HG02840 (cell line): ENCODE measurements around the gene NDUFS7.

Source experiments
- ATAC-seq: cut with Tn5 transposase; IDR thresholded peaks from one replicate; pipeline ENCODE4 v1.9.1; 2021; ENCODE audit warnings: mild to moderate bottlenecking, moderate library complexity, moderate number of reproducible peaks; ENCODE audit not compliant: unreplicated experiment, low FRiP score

Gene NDUFS7

GRCh38 chr19:1364070-1364704 lies 19.5 kb upstream of the NDUFS7 start:
- no peak for ATAC-seq

- ATAC-seq = no peak
Measured at GRCh38 chr19:1365319-1366269, 18.1 kb upstream of the NDUFS7 start.

- ATAC-seq = no peak
Measured at GRCh38 chr19:1366296-1366695, 17.4 kb upstream of the NDUFS7 start.

GRCh38 chr19:1366899-1367870 lies 16.5 kb upstream of the NDUFS7 start:
- no peak for ATAC-seq

- ATAC-seq = no peak
Measured at GRCh38 chr19:1369214-1369805, 14.4 kb upstream of the NDUFS7 start.

GRCh38 chr19:1370579-1371361 lies 12.9 kb upstream of the NDUFS7 start:
- ATAC-seq = no peak

GRCh38 chr19:1373042-1373533 lies 10.6 kb upstream of the NDUFS7 start:
- no peak for ATAC-seq

GRCh38 chr19:1373534-1374249 lies 10.0 kb upstream of the NDUFS7 start:
- ATAC-seq = no peak

- ATAC-seq = no peak
Measured at GRCh38 chr19:1374250-1374577, 9.5 kb upstream of the NDUFS7 start.

GRCh38 chr19:1376415-1376805 lies 7.3 kb upstream of the NDUFS7 start:
- no peak for ATAC-seq

GRCh38 chr19:1377176-1377964 lies 6.3 kb upstream of the NDUFS7 start:
- no peak for ATAC-seq

- ATAC-seq = no peak
Measured at GRCh38 chr19:1377965-1378785, 5.5 kb upstream of the NDUFS7 start.

- ATAC-seq = no peak
Measured at GRCh38 chr19:1379126-1379905, 4.4 kb upstream of the NDUFS7 start.

GRCh38 chr19:1379961-1380489 lies 3.7 kb upstream of the NDUFS7 start:
- ATAC-seq = no peak

- no peak for ATAC-seq
Measured at GRCh38 chr19:1382250-1382649, 1.5 kb upstream of the NDUFS7 start.

GRCh38 chr19:1383017-1383311 lies 743 bp upstream of the NDUFS7 start:
- no peak for ATAC-seq
